ENCODE results near the gene KCNJ9.

KCNJ9 gene

DNA sequence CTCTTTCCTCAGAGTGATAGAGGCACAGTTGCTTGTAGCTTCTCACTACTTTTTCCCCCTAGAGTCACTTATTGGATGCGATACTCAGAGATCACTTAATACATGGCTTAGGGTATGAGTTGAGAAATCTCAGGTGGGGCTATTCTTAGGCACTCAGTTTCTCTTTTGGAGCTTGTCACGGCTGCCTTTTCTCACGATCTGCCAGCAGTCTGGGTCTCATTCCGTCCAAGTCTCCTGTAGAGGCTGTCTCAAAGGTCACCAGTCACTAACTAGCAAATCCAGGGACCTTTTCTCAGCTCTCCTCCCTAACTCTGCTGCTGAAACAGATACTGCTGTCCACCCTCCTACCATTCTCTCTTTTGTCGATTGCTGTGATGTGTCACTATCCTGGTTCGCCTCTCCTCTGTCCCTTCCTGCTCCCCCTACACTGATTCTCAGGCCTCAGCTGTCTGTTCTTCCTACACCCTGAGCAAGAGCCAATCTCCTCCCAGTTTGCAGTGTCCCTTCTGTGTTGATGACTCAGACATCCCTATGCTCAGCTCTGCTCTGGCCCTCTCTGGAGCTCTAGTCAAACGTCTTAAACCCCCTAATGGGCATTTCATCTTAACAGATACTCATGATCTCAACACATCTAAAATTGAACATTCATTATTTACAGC lies 46.7 kb downstream of the KCNJ9 start:
- peak; percentile 71 for DNase-seq

DNA sequence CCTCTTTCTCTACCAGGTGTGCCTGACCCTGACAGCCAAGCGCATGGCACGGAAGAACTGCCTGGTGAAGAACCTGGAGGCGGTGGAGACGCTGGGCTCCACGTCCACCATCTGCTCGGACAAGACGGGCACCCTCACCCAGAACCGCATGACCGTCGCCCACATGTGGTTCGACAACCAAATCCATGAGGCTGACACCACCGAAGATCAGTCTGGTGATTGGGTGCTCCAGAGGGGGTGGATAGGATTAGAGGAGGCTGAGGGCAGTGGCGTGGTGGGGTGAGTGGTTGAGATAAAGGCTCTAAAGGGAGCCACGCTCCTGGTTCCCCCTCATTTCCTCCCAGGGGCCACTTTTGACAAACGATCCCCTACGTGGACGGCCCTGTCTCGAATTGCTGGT lies 47.3 kb downstream of the KCNJ9 start:
- no peak for DNase-seq

DNA sequence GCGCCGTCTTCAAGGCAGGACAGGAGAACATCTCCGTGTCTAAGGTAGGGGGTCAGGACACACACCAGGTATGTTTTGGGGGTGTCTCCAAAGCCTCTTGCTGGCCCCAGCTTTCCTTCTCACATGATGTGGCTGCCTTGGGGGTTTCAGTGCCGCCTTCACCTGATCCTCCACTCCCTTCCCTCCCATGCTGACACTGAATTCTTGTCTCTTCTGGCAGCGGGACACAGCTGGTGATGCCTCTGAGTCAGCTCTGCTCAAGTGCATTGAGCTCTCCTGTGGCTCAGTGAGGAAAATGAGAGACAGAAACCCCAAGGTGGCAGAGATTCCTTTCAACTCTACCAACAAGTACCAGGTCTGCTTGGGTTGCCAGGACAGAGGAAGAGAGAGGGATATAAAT lies 47.7 kb downstream of the KCNJ9 start:
- peak; percentile 30 for DNase-seq

DNA sequence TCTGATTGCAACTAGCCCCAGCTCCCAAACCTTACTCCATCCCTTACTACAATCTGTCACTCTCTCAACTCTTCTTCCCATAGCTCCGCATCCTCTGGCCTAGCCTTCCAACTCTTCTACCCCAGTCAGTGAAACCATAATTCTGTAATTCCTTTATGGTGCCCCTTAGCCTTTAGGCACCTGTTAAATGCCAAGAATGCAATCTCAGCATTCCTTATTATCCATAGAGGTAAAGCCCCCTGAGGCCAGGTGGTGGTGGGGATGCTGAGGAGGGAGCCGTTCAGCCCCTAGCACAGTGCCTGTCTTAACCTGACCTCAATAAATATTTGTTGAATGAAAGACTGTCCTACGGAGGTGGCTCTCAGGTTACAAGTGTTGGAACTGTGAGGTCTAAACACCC lies 48.2 kb downstream of the KCNJ9 start:
- DNase-seq, result no peak

DNA sequence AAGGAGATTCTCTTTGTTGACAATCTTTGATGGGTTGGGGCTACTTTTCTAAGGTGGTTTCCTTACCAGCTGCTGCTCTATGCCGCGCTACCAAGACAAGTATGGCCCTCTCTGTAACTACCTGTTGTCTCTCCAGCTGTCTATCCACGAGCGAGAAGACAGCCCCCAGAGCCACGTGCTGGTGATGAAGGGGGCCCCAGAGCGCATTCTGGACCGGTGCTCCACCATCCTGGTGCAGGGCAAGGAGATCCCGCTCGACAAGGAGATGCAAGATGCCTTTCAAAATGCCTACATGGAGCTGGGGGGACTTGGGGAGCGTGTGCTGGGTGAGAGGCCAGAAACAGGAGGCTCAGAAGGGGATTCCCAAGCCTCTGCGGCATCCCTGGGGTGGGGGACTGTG lies 48.6 kb downstream of the KCNJ9 start:
- DNase-seq, result no peak

DNA sequence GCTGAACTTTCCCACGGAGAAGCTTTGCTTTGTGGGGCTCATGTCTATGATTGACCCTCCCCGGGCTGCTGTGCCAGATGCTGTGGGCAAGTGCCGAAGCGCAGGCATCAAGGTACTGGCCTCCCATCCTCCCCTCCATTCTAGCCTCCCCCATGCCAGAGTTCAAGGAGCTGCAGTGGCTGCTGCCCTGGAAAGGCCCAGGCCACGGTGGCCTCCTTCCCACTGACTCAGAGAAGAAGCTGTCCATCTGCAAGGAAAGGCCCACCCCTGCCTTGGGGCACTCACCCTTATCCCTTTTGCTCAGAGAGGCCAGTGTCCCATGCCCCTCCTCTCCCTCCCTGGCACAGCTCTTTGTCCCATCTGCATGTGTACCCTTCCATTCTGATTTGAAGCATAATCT lies 49.1 kb downstream of the KCNJ9 start:
- DNase-seq, result no peak

DNA sequence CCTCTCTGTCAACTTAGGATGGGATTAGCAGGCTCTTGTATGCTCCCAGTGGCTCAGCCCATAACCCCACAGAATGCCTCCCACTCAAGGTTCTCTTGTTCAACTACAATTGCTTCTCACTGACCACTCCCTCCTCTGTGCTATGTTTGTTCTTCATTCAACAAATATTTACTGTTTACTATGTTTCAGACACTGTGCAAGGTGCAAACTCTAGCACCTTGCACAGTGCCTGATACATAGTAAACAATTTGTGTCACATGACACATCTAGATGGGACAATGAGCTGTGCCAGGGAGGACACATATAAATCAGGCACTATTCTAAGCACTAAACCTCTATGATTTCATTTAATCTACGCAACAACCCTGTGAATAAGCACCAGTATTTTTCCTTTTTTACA lies 49.6 kb downstream of the KCNJ9 start:
- DNase-seq, result no peak

DNA sequence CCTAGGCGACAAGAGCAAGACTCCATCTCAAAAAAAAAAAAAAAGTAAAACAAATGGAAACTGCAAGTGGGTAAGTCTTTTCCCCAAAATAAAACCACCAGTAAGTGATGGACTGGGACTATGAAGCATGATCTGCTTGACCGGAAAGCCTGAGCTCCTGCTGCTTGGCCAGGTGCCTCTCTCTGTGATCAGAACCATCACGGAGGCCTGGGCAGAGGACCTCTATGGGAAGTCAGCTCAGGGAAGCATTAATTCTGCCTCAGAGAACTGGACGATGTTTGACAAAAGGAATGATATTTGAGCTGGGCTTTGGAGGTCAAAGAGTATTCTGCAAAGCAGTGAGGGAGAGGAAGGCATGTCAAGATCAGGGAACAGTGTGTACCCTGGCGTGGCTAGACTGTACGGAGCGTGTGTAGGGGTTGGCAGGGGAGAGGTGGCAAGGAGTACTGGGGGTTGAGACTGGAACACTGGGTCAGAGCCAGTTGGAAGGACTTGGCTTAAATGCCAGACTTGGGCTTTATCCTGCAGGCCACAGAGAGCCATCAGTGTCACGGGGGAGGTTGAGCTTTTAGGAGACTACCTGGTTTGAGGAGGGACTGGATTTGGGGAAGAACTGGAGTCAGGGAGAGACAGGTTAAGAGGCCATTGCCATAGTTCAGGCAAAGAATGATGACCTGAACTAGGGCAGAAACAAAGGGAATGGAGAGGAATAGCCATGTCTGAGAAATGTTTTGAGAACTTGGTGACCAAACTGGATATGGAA lies 50.6 kb downstream of the KCNJ9 start:
- no peak for DNase-seq

DNA sequence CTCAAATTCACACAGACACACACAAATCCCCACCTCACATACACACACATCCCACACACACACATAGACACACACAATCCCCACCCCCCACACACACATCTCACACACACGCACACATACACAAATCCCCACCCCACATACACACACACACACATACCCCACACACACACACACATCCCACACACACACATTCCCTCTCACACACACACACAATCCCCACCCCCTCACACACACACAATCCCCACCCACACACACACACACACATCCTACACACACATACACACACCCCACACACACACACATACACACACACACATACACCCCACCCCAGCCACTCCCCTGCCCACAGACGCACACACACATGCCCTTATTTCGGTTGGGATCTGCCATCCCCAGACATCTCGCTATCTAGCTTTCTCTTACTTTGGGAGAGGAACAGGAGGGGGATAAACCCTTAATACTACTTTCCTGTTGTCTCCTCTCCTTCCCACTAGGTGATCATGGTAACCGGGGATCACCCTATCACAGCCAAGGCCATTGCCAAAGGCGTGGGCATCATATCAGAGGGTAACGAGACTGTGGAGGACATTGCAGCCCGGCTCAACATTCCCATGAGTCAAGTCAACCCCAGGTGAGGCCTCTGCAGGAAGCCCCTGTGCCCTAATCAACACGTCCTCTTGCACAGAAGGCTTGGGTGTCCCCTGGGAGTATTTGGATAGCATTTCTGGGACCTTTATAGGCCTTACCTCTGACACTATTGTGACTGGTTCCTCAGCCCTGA lies 52.8 kb downstream of the KCNJ9 start:
- no peak for DNase-seq

DNA sequence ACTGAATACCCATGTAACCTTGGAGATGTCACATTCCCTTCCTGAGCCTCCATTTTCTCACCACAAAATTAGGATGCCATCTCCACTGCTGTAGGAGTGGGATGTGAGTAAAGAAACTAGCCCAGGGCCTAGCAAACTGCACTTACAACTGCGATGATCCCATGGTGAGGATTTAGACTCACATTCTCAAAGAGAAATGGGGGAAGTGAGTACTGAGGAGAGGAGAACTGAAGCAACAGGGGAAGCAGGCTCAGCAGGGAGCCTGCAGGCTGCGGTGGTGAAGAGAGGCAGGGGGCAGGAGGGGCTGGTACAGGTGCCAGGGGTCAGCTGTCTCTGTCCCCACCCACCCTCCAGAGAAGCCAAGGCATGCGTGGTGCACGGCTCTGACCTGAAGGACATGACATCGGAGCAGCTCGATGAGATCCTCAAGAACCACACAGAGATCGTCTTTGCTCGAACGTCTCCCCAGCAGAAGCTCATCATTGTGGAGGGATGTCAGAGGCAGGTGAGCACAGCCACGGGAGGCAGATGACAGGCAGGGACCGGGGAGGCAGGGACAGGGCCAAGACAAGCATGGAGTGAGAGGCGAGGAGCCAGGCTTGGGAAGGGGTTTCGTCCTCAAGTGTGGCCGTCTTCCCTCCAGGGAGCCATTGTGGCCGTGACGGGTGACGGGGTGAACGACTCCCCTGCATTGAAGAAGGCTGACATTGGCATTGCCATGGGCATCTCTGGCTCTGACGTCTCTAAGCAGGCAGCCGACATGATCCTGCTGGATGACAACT lies 53.6 kb downstream of the KCNJ9 start:
- no peak for DNase-seq

DNA sequence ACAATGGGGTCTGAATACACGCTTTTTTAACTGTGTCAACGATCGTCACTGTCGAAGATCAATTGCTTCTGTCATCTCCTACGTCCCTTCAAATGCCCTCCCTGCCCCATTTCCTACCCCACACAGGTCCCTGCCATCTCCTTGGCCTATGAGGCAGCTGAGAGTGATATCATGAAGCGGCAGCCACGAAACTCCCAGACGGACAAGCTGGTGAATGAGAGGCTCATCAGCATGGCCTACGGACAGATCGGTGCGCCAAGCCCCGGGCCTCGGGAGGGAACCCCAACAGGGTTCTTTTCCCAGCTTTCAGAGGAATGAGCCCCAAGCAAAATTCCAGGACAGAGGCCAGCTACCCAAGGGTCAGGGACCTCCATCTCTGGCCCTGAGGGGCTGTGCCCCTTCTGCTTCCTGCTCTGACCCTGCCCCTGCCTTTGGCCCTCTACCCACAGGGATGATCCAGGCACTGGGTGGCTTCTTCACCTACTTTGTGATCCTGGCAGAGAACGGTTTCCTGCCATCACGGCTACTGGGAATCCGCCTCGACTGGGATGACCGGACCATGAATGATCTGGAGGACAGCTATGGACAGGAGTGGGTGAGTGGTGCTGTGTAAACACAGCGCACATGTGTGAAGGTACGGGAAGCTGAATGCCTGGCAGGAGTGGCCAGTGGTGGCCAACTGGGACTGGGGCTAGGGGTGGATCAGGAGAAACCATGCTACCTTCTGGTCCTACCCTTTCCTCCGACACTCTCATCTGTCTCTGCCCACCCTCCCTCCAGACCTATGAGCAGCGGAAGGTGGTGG lies 55.0 kb downstream of the KCNJ9 start:
- no peak for DNase-seq

DNA sequence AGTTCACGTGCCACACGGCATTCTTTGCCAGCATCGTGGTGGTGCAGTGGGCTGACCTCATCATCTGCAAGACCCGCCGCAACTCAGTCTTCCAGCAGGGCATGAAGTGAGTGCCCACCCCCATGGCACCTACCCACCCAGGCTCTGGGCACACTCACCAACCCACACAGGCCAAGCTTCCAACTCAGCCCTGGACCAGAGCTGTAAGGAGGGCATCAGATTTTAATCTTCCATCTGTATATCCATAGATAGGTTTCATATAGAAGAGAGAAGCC lies 55.5 kb downstream of the KCNJ9 start:
- no peak for DNase-seq

DNA sequence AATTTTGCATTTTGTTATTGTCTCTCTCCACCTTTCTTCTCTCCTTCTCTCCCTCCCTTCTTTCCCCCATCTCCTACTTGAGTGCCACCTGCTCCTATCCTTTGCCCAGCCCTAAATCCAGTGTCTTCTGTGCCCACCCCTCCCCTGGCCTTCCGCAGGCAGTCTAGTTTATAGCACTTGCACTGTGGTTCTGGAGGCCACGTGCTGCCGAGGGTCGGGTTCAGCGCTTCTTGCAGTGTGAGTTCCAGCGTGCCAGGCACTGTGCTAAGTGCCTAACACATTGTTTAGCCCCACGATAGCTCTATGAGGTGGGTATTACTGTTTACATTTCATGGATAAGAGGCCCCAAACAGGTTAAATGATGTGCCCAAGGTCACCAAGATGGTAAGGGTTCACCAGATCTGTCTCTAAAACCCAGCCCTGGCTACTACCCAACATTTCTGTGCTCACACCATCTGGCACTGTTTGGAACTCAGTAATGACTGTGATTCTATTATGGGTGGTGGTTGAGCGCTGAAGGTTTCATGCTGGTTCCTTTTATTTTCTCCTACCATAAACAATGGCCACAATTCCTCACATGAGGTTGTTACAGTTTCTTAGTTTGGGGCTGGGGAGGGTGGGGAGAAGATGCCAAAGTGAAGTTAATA lies 56.0 kb downstream of the KCNJ9 start:
- no peak for DNase-seq

DNA sequence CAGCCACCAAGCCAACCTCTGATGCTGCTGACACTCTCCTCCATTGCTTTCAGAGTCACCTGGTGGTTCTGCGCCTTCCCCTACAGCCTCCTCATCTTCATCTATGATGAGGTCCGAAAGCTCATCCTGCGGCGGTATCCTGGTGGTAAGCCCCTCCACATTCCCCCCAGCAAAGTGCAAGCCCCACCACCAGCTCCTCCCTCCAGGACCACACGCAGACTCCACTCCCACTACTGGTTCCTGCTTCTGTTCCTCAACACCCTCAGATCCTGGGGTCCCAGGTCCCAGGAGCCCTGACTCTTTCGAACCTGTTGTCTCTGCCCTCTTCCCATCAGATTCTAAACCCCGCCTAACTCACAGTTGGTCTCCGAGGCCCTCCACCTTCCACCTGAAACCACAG lies 58.5 kb downstream of the KCNJ9 start:
- no peak for DNase-seq

All from EL (cell line).